Keratinocyte (primary cell): ENCODE measurements around the gene SERPINH1. TPM values are rescaled to one million over a fixed set of nuclear protein-coding genes. Genes with fewer than 3 reads are reported as not detected.
A peak's percentile ranks its signal among the peaks of the same experiment; 100 is the strongest.

ENCODE experiments used
- DNase-seq: peaks from one replicate; pipeline ENCODE4 v3.0.0-alpha.2; 2011; ENCODE audit warnings: low read depth, missing footprints, low spot score
- FAIRE-seq: peaks from 2 replicates; lab custom pipeline; 2011; peaks lifted over from hg19 to GRCh38; lab: Jason Lieb, UNC
- H2AFZ ChIP-seq: 2 replicates; pipeline ENCODE4 v1.6.0; 2012; ENCODE audit warnings: low read length, control low read depth, inconsistent platforms; ENCODE audit not compliant: control insufficient read depth
- H3K27ac ChIP-seq: 2 replicates; pipeline ENCODE4 v1.5.1; 2011; ENCODE audit warnings: low read length; ENCODE audit not compliant: control insufficient read depth, insufficient read depth
- H3K27me3 ChIP-seq: 3 replicates; pipeline ENCODE4 v1.6.0; 2011; ENCODE audit warnings: low read length; ENCODE audit not compliant: control insufficient read depth, insufficient read depth; ENCODE audit errors: extremely low read depth
- H3K36me3 ChIP-seq, 2 experiments: 2 replicates in 1 of 2; 3 replicates in 1 of 2; pipeline ENCODE4 v1.5.1; 2011; ENCODE audit warnings: low read length in 2 of 2, mild to moderate bottlenecking in 1 of 2; ENCODE audit not compliant: control insufficient read depth in 2 of 2, insufficient read depth in 2 of 2; ENCODE audit errors: extremely low read depth in 1 of 2
- H3K4me1 ChIP-seq: 3 replicates; pipeline ENCODE4 v1.5.1; 2011; ENCODE audit warnings: low read length; ENCODE audit not compliant: control insufficient read depth, insufficient read depth; ENCODE audit errors: extremely low read depth
- H3K4me2 ChIP-seq: 3 replicates; pipeline ENCODE4 v1.6.0; 2011; ENCODE audit warnings: low read depth, low read length; ENCODE audit not compliant: control insufficient read depth, insufficient read depth; ENCODE audit errors: extremely low read depth
- H3K4me3 ChIP-seq, 3 experiments: fragments of 200-600 bp in 1 of 3; sonication (generic) in 1 of 3; 2 replicates in 2 of 3; 3 replicates in 1 of 3; pipeline ENCODE4 v1.5.1; 2011 to 2016; ENCODE audit warnings: low read length in 3 of 3, mild to moderate bottlenecking in 3 of 3, control low read depth in 2 of 3, inconsistent platforms in 1 of 3, low read depth in 1 of 3, mixed read lengths in 1 of 3, mixed run types in 1 of 3, moderate library complexity in 1 of 3; ENCODE audit not compliant: control insufficient read depth in 2 of 3, insufficient read depth in 2 of 3; ENCODE audit errors: extremely low read depth in 1 of 3
- H3K79me2 ChIP-seq: 2 replicates; pipeline ENCODE4 v1.6.0; 2012; ENCODE audit warnings: low read length; ENCODE audit not compliant: control insufficient read depth, insufficient read depth
- H3K9ac ChIP-seq: 3 replicates; pipeline ENCODE4 v1.6.0; 2011; ENCODE audit warnings: low read length; ENCODE audit not compliant: control insufficient read depth, insufficient read depth; ENCODE audit errors: extremely low read depth
- H3K9me1 ChIP-seq: 3 replicates; pipeline ENCODE4 v1.6.0; 2011; ENCODE audit warnings: low read length; ENCODE audit not compliant: control insufficient read depth, insufficient read depth; ENCODE audit errors: extremely low read depth
- H3K9me3 ChIP-seq: 2 replicates; pipeline ENCODE4 v1.5.1; 2012; ENCODE audit warnings: low read depth, low read length; ENCODE audit not compliant: control insufficient read depth
- H4K20me1 ChIP-seq: 3 replicates; pipeline ENCODE4 v1.6.0; 2011; ENCODE audit warnings: low read length; ENCODE audit not compliant: control insufficient read depth, insufficient read depth; ENCODE audit errors: extremely low read depth
- CTCF ChIP-seq, 3 experiments: IDR thresholded peaks in 1 of 3; conservative IDR thresholded peaks in 1 of 3; optimal IDR thresholded peaks in 1 of 3; 2 replicates in 2 of 3; 3 replicates in 1 of 3; pipeline versions ENCODE3 to v1.5.1; 2011; ENCODE audit warnings: low read length in 3 of 3, mild to moderate bottlenecking in 3 of 3, moderate library complexity in 2 of 3, control low read depth in 1 of 3, inconsistent platforms in 1 of 3; ENCODE audit not compliant: insufficient read depth in 2 of 3; ENCODE audit errors: extremely low read depth in 1 of 3
- EZH2 ChIP-seq: IDR thresholded peaks from one replicate; pipeline ENCODE4 v1.6.1; 2012; ENCODE audit warnings: inconsistent platforms, mild to moderate bottlenecking, low read length, moderate library complexity
- dilution Hi-C: fragments of 300-500 bp; cut with MboI; formaldehyde crosslinking; loops from one replicate; pipeline ENCODE4 v1.7.0; 2020; ENCODE audit warnings: low sequenced_read_pairs; ENCODE audit not compliant: extremely low pct_ligation_motif_present
- polyA plus RNA-seq, 5 experiments: library from polyadenylated mRNA; depleted of rRNA in 3 of 5; stranded (reverse) in 3 of 5; stranded (forward) in 1 of 5; unstranded in 1 of 5; fragments of >200 nt; gene quantifications; 1 replicate in 1 of 5; 2 replicates in 3 of 5; 3 replicates in 1 of 5; pipeline versions ENCODE4 v1.2.1 to v1.2.3, GENCODE V29; 2011 to 2012; ENCODE audit warnings: missing spikeins in 2 of 5, low read depth in 1 of 5, low replicate concordance in 1 of 5

Gene SERPINH1
- polyA plus RNA-seq, 1 donor (not counting 4 experiments of a cell fraction or from before 2014, with no cell fraction given): 136 TPM

GRCh38 chr11:75523811-75524664, 38.0 kb upstream of the SERPINH1 start:
- Histone ChIP-seq H3K9ac (no peak overlapping the region), H3K36me3 (no peaks in the 10 kb centered on the region), H3K9me3 (no peaks in the 10 kb centered on the region), H3K4me2 (no peak overlapping the region), H3K79me2 (no peaks in the 10 kb centered on the region), H3K4me3 (peak overlapping the region in 1 of 3 experiments; percentile 56), H3K27me3 (peaks cover 11% of the 10 kb centered on the region), H3K27ac (no peak overlapping the region), H2AFZ (no peak overlapping the region), H3K9me1 (no peaks in the 10 kb centered on the region), H4K20me1 (no peaks in the 10 kb centered on the region), H3K4me1 (no peaks in the 10 kb centered on the region)
- TF ChIP-seq EZH2 (no peak), CTCF (optimal IDR thresholded peaks at IDR 0.05 in 1 of 3, IDR thresholded peaks at IDR 0.05 in 1 of 3, conservative IDR thresholded peaks at IDR 0.05 in 1 of 3; ENCODE audit: extremely low read depth in 1 of 3, insufficient read depth in 2 of 3, low read length in 3 of 3) (no peak)
- no peak for FAIRE-seq
- dilution Hi-C loops: no loop called here
- no peak for DNase-seq

GRCh38 chr11:75524665-75525432, 37.2 kb upstream of the SERPINH1 start:
- peak overlapping the region; percentile 56 to 71 (median 56) for H3K4me3 ChIP-seq
- no peaks in the 10 kb centered on the region for H3K9me1 ChIP-seq
- no peaks in the 10 kb centered on the region for H3K4me1 ChIP-seq
- FAIRE-seq (no peak), DNase-seq (no peak)
- no peak overlapping the region for H3K27ac ChIP-seq
- peak overlapping the region; percentile 31 for H3K9ac ChIP-seq
- H3K36me3 ChIP-seq: no peaks in the 10 kb centered on the region
- H3K79me2 ChIP-seq: no peaks in the 10 kb centered on the region
- H4K20me1 ChIP-seq: no peaks in the 10 kb centered on the region
- dilution Hi-C loops: no loop called here
- H3K4me2 ChIP-seq: peak overlapping the region; percentile 81
- H3K9me3 ChIP-seq: no peaks in the 10 kb centered on the region
- TF ChIP-seq EZH2 (peak; percentile 38), CTCF (optimal IDR thresholded peaks at IDR 0.05 in 1 of 3, IDR thresholded peaks at IDR 0.05 in 1 of 3, conservative IDR thresholded peaks at IDR 0.05 in 1 of 3; ENCODE audit: extremely low read depth in 1 of 3, insufficient read depth in 2 of 3, low read length in 3 of 3) (no peak)
- peaks cover 11% of the 10 kb centered on the region for H3K27me3 ChIP-seq
- peak overlapping the region; percentile 78 for H2AFZ ChIP-seq
